GM12801 (cell line): Measurements from ENCODE around the gene VAV3.

Experiments used
- CTCF ChIP-seq: IDR thresholded peaks from one replicate; pipeline ENCODE4 v1.5.1; 2011; ENCODE audit warnings: control low read depth; ENCODE audit not compliant: insufficient read length; ENCODE audit errors: extremely low read depth

VAV3 gene

GRCh38 chr1:107529511-107530149 is 435.4 kb downstream of the VAV3 start:
- TF ChIP-seq CTCF, result no peak

- TF ChIP-seq CTCF, result no peak
Observed at GRCh38 chr1:107526524-107527198, 438.3 kb downstream of the VAV3 start.

- no peak for TF ChIP-seq CTCF
Observed at GRCh38 chr1:107525961-107526360, 439.0 kb downstream of the VAV3 start.

- no peak for TF ChIP-seq CTCF
Observed at GRCh38 chr1:107525145-107525544, 439.8 kb downstream of the VAV3 start.

GRCh38 chr1:107524301-107524700 is 440.7 kb downstream of the VAV3 start:
- no peak for TF ChIP-seq CTCF

GRCh38 chr1:107523736-107524135 is 441.2 kb downstream of the VAV3 start:
- no peak for TF ChIP-seq CTCF

- TF ChIP-seq CTCF, result no peak
Observed at GRCh38 chr1:107523061-107523460, 441.9 kb downstream of the VAV3 start.
